ENCODE results near the gene TSFM.

Gene TSFM

DNA sequence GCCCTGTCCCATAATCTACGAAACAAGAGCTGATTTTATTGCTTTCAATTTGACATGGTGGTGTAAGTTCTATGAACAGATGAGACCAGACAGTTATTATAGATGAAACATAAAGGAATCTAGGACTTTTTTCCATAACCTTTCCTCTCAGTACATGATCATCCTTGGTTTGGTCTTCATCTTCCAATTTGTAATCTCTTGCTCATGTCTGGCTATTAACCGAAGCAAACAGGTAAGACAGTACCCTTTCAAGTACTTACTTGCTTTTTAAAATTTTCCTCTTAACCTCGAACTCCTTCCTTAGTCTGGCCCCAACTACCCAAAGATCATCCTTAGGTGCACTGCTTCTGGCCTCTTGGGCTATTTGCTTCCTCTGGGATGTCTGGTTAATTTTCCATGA, 36.6 kb upstream of the TSFM start:
- no peak for DNase-seq

DNA sequence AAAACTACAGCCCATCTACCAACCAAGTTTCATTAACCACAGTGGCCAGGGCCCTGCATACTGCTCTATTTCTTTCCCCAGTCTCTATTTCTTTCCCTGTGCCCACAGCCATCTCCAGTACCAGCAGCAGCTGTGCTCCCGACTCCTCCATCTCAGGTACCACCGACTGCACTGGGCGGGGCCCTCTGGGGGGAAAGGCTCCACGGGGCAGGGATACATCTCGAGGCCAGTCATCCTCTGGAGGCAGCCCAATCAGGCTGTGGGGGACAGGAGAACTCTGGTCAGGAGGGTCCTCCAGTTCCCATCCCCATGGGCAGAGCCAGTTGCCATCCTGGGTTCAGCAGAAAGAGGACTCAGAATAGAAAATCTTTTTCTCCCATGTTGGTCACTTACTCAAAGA, 33.5 kb upstream of the TSFM start:
- DNase-seq: no peak

DNA sequence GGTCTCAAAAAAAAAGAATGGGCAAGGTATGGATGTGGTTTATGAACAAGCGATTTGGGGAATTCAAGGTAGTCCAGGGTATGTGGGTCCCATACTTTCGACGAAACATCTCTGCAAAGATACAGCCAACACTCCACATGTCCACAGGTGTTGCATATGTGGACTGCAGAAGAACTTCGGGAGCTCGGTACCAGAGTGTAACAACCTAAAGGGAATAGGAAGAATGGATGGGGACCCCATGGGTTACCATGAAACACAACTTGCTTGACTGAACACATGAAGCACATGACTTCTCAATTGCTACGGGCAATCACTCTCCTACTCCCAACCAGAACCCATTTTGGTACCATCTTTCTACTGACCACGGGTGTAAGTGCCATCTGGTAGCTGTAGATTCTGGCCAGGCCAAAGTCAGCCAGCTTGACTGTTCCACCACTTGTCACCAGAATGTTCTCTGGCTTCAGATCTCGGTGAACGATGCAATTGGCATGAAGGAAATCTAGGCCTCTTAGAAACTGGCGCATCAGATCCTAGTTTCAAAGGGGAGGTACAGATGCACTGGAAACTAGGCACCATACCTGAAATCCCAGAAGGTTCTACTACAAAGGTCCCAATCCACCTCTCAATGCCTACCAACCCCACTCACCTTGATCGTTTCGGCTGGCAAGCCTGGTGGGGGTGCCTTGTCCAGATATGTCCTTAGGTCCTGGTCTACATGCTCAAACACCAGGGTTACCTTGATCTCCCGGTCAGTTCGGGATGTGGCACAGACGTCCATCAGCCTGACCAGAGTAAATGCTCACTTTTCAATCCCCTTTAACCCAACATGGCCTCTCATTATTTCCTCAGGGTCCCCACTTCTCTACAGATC, 31.8 kb upstream of the TSFM start:
- DNase-seq: no peak

DNA sequence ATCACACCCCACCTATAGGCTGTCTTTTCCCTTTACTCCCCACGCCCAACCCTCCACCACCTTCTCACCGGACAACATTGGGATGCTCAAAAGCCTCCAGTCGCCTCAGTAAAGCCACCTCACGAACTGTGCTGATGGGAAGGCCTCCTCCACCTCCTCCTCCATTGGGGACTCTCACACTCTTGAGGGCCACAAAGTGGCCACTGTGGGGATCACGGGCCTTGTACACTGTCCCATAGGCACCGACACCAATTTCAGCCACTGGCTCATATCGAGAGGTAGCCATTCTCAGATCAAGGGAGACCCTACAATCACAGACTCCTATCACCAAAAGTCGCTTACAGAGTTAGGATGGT, 31.2 kb upstream of the TSFM start:
- peak; percentile 64 for DNase-seq

DNA sequence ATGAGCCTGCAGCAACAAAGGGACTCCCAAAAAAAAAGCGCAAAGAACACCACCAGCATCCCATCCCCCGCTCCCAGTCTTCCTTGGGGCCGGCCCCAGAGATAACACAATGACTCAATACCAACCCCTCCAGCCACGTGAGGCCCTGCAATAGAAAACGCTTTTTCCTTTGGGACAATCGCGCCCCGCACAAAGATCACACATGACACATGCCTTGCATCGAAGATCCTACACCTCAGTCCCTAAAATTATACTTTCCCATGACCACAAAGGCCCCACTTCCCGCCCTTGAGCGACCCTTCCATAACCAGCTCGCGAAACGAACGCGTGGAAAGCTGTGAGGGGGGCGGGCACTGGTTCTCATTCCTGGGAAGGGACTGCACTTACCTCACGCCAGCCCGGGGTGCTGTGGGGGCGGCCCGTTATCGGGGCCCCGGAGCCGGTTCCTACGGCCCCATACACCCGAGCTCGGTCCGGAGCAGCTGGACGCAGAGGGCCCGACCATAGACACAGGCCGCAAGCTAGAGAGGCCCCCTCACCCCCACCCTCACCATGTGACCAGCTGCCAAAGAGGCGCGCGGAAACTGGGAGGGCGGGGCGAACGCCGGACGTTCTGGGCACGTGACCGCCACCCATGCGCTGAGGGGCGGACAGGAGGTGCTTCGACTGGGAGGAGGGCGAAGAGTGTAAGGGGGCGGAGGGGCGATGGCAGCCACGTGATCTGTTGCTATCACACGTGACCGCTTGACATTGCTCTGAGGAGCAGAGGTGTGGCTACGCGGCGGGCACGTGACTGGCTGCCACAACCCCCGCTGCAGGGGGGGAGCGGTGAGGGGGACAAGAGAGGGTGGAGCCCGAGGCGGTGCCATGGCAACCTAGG, 30.6 kb upstream of the TSFM start, which contains the start of gene CDK4:
Gene CDK4, minus strand, starts transcription at position 523 of the 880 bp plus-strand sequence. CDS start 593 bp downstream, outside the sequence.
- DNase-seq: peak; percentile 100

DNA sequence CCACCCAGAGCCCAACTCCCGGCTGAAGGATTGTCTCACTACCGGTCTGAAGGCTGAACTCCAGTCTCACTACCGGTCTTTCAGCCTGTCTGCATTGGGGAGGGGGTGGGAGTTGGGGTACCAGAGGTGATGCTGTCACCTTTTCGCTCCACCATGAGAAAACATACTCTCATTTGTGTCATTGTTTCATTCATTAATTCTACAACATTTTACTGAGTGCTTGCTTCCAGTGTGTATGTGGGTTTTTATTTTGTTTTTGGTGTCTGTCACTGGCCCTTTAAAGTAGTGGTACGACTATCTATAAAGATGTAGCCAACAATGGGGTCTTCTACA, 30.0 kb upstream of the TSFM start:
- DNase-seq: no peak

DNA sequence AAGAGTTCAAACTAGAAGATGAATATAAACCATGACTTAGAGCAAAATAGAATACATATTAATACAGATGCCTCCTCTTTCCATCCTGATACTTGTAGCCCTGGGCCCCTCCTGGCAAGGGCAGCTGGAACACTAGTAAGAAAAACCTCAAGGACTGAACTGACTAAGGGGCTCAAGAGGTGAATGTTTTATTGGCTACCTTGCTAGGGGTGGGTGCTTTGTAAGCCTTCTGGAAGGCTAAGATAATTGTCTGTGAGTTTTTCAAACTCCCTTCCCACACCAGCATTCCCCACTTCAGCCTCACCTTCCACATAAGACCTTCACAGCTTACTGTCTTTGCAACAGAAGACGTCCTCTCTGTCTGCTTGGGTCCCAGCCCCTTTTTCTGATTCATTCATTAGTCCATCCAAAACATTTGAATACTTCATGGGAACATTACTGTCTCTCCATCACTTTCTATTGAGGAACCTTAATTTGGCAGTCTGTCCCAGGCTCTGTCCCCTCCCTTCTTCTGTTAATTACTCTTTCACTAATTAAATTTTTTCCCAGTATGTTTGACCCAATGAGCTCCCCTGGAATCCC, 28.7 kb upstream of the TSFM start:
- DNase-seq: peak; percentile 34

DNA sequence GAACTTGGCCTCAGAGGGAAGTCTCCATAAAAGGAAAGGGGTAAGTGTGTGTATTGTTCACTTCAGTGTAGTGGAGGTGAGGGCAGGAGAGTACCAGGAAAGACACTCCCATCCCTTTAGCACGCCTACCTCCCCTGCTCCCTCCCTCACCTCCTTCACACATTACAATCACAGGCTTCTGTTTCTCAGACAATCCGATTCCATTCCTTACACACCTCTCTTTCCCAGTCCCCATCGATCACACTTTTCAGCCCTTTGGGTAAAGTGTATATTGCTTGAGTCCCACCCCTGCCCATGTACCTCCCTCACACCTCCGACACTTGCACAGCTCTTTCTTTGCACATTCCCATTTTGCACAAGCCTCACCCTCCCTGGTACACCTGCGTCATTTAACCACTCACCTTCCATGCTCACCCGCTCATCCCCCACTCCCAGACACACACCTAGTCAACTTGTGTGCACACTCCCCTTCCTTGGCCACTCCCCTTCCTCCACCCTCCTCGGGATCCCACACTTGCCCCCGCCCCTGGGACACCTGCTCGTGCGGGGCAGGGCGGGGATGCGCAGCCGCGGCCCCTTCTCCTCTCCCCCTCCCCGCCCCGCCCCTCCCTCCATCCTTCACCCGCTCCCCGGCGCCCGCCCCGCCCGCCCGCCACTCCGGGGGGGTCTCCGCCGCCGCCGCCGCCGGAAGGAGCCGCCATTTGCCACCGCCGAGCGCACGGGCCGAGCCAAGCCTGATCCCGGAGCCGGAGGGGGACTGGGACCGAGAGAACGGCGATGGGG, 28.0 kb upstream of the TSFM start, which contains the start of gene MARCHF9:
Gene MARCHF9, plus strand, starts transcription at position 693 of the 783 bp plus-strand sequence. CDS start 426 bp downstream, outside the sequence.
- DNase-seq: peak; percentile 92

DNA sequence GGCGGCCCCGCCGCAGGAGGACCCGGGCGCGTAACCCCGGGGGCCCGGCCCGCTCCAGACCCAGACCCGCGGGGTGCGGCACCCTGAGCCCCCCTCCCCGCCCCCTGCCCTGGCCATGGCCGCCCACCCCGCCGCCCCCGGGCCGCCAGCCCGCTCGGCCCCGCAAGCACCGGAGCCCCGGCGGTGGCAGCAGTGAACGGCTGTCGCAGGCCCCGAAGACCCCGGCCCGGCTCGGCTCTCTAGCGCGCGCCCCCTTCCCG, 27.5 kb upstream of the TSFM start:
- no peak for DNase-seq

DNA sequence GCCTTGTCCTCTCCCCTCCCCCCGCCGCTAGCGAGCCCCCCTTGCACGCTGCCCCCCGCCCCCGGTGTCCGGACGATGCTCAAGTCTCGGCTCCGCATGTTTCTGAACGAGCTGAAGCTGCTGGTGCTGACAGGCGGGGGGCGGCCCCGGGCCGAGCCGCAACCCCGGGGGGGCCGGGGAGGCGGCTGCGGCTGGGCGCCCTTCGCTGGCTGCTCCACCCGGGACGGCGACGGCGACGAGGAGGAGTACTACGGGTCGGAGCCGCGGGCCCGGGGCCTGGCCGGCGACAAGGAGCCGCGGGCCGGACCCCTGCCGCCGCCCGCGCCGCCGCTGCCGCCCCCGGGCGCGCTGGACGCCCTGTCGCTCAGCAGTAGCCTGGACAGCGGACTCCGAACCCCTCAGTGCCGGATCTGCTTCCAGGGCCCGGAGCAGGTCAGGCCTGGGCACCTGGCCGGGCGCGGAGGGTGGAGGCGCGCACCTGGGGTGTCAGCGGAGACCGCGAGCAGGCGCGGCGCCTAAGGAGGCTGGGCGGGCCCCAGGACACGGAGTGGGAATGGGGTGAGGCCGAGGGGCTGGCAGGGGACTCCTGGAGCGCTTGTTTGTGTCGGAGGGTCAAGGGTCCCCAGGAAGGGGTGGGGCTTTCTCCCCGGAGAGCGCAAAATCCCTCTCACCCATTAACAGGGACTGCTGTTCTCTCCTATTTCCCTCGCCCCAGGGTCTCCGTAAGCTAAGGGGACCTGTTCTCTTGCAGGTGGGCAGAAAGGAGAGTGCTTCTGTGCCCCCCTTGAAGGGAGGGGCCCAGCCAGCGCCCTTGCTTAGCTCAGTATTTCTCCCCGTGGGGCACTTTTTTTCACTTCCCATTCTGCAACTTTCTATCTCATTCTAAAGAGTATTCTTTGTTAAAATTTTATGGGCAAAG, 26.9 kb upstream of the TSFM start:
- peak; percentile 79 for DNase-seq

DNA sequence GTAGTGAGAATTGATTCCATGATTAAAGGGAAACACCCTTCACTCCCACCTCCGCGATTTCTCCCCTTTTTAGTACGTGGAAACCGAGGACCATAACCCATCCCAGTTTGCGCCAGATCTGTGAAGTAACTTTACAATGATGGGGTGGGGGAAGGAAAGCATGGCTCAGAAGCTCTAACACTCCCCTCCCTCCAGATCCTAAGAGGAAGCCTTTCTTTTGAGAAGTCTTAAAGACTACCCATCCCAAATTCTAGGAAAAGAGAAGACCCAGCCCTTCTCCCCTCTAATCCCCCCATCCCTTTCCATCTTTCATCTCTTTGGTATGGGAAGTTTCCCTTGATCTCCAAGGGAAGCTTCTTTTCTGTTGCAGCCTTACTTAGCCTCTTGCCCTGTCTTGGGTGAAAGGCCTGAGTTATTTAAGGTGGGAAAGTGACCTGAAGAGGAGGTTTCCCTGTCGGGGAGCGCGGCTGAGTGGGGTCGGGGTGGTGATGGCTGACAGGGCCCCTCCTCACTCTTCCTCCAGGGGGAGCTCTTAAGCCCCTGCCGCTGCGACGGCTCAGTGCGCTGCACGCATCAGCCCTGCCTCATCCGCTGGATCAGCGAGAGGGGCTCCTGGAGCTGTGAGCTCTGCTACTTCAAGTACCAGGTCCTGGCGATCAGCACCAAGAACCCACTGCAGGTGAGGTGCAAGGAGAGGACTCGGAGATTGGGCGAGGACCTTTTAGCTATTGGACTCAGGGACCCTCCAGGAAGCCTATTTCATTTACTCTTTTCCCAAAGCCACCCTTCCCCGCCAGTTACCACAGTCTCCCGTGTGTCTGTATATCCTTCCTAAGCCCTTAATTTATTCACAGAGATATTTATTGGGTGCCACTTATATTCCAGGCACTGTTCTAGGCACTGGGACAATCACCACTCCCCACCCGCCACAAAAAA, 25.9 kb upstream of the TSFM start:
- DNase-seq: peak; percentile 59

DNA sequence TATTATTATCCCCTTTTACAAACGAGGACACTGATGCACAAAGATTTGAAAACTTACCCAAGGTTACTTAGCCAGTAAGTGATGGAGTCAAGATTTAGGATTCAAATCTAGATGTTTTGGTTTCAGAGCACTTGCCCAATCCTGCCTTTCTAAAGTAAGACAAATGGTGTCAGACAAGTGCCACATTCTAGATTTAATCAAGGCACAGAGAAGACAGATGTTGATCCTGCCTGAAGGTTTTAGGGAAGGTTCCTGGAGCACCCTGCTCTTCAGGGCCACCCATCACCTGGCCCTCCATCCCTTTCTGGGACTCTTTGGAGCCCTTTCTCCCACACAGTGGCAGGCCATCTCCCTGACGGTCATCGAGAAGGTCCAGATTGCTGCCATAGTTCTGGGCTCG, 24.8 kb upstream of the TSFM start:
- no peak for DNase-seq

DNA sequence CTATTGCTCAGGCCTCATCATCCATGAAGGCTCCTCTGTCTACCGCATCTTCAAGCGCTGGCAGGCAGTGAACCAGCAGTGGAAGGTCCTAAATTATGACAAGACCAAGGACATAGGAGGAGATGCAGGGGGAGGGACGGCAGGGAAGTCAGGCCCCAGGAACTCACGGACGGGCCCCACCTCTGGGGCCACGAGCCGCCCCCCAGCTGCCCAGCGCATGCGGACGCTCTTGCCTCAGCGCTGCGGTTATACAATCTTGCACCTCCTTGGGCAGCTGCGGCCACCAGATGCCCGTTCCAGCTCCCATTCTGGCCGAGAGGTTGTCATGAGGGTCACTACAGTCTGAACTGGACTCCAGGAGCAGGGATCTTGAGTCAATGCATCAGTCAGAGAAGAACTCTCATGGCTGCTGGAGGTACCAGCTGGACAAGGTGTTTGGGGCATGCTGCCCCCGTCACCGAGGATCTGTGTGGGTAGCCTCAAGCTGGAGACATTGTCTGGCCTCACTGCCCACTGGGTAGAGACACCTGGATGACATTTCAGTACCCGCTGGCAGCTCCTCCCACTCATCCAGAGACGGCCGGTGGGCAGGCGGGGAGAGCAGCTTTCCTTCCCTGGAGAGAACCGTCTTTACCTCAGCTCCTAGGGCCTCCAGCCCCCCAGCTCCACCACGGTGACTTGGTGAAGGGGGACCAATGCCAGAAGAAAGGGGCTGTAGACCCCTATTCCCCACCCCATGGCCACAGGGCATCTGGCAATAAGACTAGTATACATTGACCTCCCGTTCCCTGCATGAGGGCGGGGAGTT, 23.8 kb upstream of the TSFM start:
- no peak for DNase-seq

DNA sequence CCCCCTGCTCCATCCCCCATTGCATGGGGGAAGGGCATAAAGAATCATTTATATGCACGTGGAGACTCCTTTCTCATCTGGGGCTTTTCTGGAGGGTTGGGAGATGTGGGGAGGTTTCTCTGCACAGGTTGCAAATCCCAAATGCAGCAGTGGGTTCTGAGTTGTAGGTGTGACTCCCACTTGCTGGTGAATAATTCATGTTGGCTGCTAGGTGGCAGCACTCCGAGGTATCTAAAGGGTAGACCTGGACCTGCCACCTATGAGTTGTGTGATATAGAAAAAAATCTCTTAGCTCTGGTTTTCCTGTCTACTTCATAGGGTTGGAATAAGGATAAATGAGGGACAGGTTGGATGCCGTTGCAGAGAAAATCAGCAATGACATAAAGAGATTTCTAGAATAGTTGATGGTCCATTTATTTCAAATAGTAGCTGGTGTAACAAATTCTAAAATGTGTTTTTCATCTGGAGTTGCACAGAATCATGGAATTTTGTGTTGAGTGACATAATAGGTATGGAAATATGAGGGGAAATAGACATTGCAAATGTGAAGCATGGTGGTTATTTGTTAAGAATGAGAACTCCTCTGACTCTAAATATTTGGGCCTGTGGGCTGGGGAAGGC, 23.1 kb upstream of the TSFM start:
- peak; percentile 86 for DNase-seq

DNA sequence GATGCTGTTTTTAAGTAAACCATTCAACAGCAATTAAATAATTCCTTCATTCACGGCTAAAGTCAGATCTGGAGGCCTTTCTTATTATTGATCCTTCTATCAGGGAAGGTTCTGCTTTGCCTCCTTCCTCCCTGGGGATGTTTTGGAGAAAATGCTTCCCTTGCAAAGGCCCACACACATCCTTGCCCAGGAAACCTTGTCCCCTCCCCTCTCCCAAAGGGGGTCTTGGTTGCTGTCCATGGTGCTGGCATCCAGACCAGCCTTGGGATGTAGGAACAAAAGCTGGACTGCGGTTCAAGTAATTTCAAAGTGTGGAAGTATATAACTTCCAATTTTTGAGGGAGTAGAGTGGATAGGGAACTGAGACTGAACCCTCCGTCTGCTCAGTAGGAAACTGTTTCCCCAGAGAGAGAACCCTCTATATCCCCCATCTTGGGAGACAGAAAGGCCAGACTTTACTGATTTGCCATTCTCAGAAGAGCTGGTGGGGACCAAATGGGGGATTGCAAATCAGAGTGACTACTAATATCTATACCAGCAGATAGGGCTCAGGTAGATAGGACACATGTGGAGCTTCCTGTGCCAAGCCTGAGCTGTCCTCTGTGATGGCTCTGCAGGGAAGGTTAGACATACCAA, 22.1 kb upstream of the TSFM start:
- DNase-seq: no peak

DNA sequence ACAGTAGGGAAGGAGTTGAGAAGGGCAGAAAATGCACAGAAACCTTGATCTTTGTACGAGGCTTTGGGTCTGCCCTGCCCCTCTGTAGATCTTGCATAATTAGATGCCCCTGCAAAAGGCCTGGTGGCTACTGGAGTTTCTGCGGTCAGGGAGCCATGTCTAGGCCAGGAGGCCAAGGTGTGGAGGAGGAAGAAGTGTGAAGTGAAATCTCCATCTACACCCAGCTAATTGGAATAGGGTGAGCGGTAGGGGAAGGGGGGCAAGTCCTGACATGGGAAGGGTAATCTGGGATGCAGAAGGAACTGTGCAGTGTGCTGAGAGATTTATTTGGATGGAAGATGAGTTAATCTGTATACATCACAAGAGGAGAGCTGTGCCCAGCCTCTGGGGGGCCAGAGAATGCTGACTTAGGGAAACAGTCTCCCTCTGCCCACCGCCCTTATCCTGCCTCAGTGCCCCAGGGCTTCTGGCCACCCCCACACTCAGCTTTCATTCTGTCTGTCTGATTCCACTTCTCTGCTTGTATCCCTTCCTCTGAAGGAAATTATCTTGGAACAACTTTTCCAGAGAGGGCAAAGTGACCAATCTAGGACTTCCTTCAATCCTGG, 21.1 kb upstream of the TSFM start:
- DNase-seq: no peak

DNA sequence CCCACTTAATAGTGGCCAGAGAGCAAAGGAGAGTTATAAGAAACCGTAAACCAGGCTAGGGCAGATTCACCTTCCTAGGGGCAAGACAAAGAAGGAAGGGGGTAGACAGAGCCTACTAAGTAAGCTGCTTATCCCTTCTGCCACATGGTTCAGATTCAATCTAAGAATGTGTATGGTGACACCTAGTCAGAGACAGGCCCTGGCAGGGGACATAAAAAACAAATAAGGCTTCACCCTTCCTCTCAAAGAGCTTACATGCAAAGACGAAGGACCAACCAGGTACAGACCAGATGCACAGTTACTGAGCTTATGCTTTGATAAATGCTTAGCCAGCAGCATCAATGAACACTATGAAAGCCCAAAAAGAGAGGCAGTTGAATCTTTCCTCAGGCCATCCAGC, 20.1 kb upstream of the TSFM start:
- no peak for DNase-seq

DNA sequence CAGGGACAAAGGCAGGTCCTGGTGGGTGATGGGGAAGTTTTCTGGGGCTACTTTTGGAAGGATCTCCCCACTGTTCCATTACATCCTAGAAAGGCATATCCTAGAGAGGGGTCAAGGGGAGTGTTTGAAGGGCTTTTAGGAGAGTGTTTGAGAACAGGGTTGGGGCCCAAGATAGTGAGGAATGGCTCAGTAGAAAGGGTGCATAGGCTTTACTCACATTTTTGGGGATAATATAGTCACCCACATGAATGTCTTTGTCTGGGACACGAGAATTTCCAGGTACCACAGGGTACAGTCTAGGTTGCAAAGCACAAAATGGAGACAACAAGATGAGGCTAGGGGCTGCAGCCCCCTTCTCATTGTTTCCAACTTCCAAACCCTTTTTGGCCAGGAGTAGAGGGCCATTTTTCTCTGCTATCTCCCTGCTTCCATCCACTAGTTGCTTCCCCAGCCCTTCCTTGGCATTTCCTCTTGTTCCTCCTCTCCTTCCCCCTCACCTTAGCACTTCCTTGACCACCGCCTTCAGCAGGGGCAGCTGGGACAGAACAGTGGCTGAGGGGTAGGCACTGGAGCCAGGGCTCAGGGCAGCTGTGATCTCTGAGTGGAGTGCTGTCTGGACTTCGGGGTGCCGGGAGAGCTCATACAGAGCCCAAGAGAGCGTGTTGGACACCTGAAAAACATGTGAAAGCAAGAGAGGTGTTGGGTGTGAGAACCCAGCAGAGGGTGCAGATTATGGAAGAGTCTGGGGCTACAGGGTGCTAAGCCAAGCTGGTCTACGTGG, 18.5 kb upstream of the TSFM start:
- no peak for DNase-seq

All from DMS53 (cell line).